Left ventricle myocardium superior (tissue), 1 donor: ENCODE measurements around the gene ATOH8. TPM values are rescaled to one million over a fixed set of nuclear protein-coding genes. Genes with fewer than 3 reads are reported as not detected.

Source experiments
- ATAC-seq: fragments of 200-7000 bp; cut with Tn5 transposase; one replicate; pipeline ENCODE4 v1.9.1; 2020; ENCODE audit warnings: mild to moderate bottlenecking, moderate library complexity
- DNase-seq: peaks from one replicate; pipeline ENCODE4 v3.0.0-alpha.2; 2020
- intact Hi-C: fragments of 100-400 bp; cut with micrococcal nuclease; formaldehyde crosslinking; loops from one replicate; pipeline ENCODE4 v1.11.0; 2022
- total RNA-seq: library from RNA; stranded (reverse); fragmentation: NEBNext Ultra II Directional; extraction: Animal tissue kit (Norgen Biotek cat#: 25700); gene quantifications from one replicate; pipeline ENCODE4 v1.2.1, GENCODE V29; 2021
- donor health status: DM: no; HTN: yes; CAD: no; lungs with severe emphysema.

ATOH8 gene
- total RNA-seq, 1 donor from 2014 or later, result 29.6 TPM

GRCh38 chr2:85733121-85733960, 20.4 kb upstream of the ATOH8 start:
- DNase-seq (peak; percentile 62), ATAC-seq (no peak)
- intact Hi-C loops, result no loop called here

- ATAC-seq, result peak; percentile 45
- intact Hi-C loops, result no loop called here
Observed at GRCh38 chr2:85734015-85734414, 19.8 kb upstream of the ATOH8 start.

GRCh38 chr2:85734942-85735608, 18.7 kb upstream of the ATOH8 start:
- ATAC-seq (no peak), DNase-seq (no peak)
- intact Hi-C loops, result no loop called here

More at GRCh38 chr2:85734015-85734414, 19.8 kb upstream of the ATOH8 start:
- peak; percentile 53 for DNase-seq

GRCh38 chr2:85735691-85736090, 18.1 kb upstream of the ATOH8 start:
- ATAC-seq, result no peak
- intact Hi-C loops, result no loop called here
- DNase-seq, result no peak

GRCh38 chr2:85736456-85737355, 17.1 kb upstream of the ATOH8 start:
- no peak for ATAC-seq
- intact Hi-C loops, result no loop called here
- no peak for DNase-seq

GRCh38 chr2:85737481-85737880, 16.3 kb upstream of the ATOH8 start:
- intact Hi-C loops, result no loop called here
- ATAC-seq (peak; percentile 63), DNase-seq (peak; percentile 67)

GRCh38 chr2:85737961-85738360, 15.8 kb upstream of the ATOH8 start:
- peak; percentile 65 for DNase-seq
- intact Hi-C loops, result no loop called here

GRCh38 chr2:85740193-85740592, 13.6 kb upstream of the ATOH8 start:
- no peak for DNase-seq
- intact Hi-C loops, result no loop called here
- ATAC-seq, result no peak

More at GRCh38 chr2:85737961-85738360, 15.8 kb upstream of the ATOH8 start:
- peak; percentile 6 for ATAC-seq

- intact Hi-C loops, result no loop called here
- ATAC-seq, result peak; percentile 56
- peak; percentile 80 for DNase-seq
Observed at GRCh38 chr2:85741211-85741832, 12.5 kb upstream of the ATOH8 start.

- DNase-seq, result peak; percentile 74
- intact Hi-C loops, result no loop called here
- ATAC-seq, result peak; percentile 46
Observed at GRCh38 chr2:85741833-85742455, 11.8 kb upstream of the ATOH8 start.

GRCh38 chr2:85743304-85743978, 10.3 kb upstream of the ATOH8 start:
- intact Hi-C loops, result no loop called here
- ATAC-seq, result peak; percentile 1

GRCh38 chr2:85744055-85744454, 9.7 kb upstream of the ATOH8 start:
- no peak for DNase-seq
- intact Hi-C loops, result no loop called here
- no peak for ATAC-seq

More at GRCh38 chr2:85743304-85743978, 10.3 kb upstream of the ATOH8 start:
- no peak for DNase-seq

- DNase-seq (peak; percentile 74), ATAC-seq (peak; percentile 21)
- intact Hi-C loops, result no loop called here
Observed at GRCh38 chr2:85744741-85745601, 8.8 kb upstream of the ATOH8 start.

- intact Hi-C loops, result no loop called here
- ATAC-seq, result no peak
- no peak for DNase-seq
Observed at GRCh38 chr2:85745619-85746018, 8.2 kb upstream of the ATOH8 start.

GRCh38 chr2:85746321-85747004, 7.3 kb upstream of the ATOH8 start:
- ATAC-seq (no peak), DNase-seq (no peak)
- intact Hi-C loops, result no loop called here

GRCh38 chr2:85747441-85747840, 6.3 kb upstream of the ATOH8 start:
- intact Hi-C loops, result no loop called here
- DNase-seq (no peak), ATAC-seq (no peak)
